SK-N-SH (cell line): ENCODE data around the gene IL15. TPM values are rescaled to one million over a fixed set of nuclear protein-coding genes. Genes with fewer than 3 reads are reported as not detected.

ENCODE experiments used
- CTCF ChIA-PET: fragments of 300-600, 350-600 bp; formaldehyde crosslinking; extraction: SDS; loops from one replicate; lab custom pipeline; 2021; lab: Yijun Ruan, JAX
- POLR2A ChIA-PET: fragments of 350-600 bp; sonication (Branson Sonifier 250); formaldehyde crosslinking; extraction: SDS; loops from one replicate; lab custom pipeline; 2020; ENCODE audit warnings: antibody characterized with exemption, inconsistent platforms; lab: Yijun Ruan, JAX
- DNase-seq: peaks from one replicate; pipeline ENCODE4 v3.0.0; 2012
- H2AFZ ChIP-seq: fragments of 200-600 bp; sonication (generic); 2 replicates; pipeline ENCODE4 v1.8.1; 2016; ENCODE audit warnings: antibody characterized with exemption, mild to moderate bottlenecking, low read depth
- H3F3A ChIP-seq: fragments of 200-600 bp; sonication (generic); replicated peaks from 2 replicates; pipeline ENCODE3; 2016; ENCODE audit warnings: antibody characterized with exemption, mild to moderate bottlenecking; ENCODE audit not compliant: insufficient read depth
- H3K27ac ChIP-seq, 2 experiments: fragments of 200-500 bp in 1 of 2; fragments of 200-600 bp in 1 of 2; sonication (Bioruptor generic) in 1 of 2; sonication (generic), shearing (Covaris generic) in 1 of 2; 2 replicates each; pipeline versions ENCODE4 v1.5.1 to v1.6.1; 2014 to 2016; ENCODE audit warnings: low read depth in 2 of 2, inconsistent platforms in 1 of 2, low read length in 1 of 2, mild to moderate bottlenecking in 1 of 2, mixed read lengths in 1 of 2
- H3K27me3 ChIP-seq: fragments of 200-600 bp; sonication (generic), shearing (Covaris generic); 2 replicates; pipeline ENCODE4 v1.6.1; 2016; ENCODE audit warnings: mixed run types; ENCODE audit not compliant: insufficient read depth
- H3K36me3 ChIP-seq, 2 experiments: fragments of 200-500 bp in 1 of 2; fragments of 200-600 bp in 1 of 2; sonication (Bioruptor generic) in 1 of 2; sonication (generic) in 1 of 2; replicated peaks in 1 of 2; 2 replicates each; pipeline versions ENCODE3 to v1.5.1; 2014 to 2016; ENCODE audit warnings: low read length in 1 of 2, mild to moderate bottlenecking in 1 of 2; ENCODE audit not compliant: insufficient read depth in 2 of 2, control insufficient read depth in 1 of 2
- H3K4me1 ChIP-seq, 2 experiments: fragments of 200-500 bp in 1 of 2; fragments of 200-600 bp in 1 of 2; sonication (Bioruptor generic) in 1 of 2; sonication (generic), shearing (Covaris generic) in 1 of 2; 2 replicates each; pipeline versions ENCODE4 v1.5.1 to v1.6.1; 2014 to 2016; ENCODE audit warnings: low read depth in 1 of 2, low read length in 1 of 2, mixed run types in 1 of 2; ENCODE audit not compliant: insufficient read depth in 2 of 2, control insufficient read depth in 1 of 2
- H3K4me2 ChIP-seq: fragments of 200-600 bp; sonication (generic), shearing (Covaris generic); 2 replicates; pipeline ENCODE4 v1.6.1; 2017; ENCODE audit warnings: mixed run types
- H3K4me3 ChIP-seq, 2 experiments: fragments of 200-500 bp in 1 of 2; fragments of 200-600 bp in 1 of 2; sonication (Bioruptor generic) in 1 of 2; sonication (generic), shearing (Covaris generic) in 1 of 2; 2 replicates each; pipeline versions ENCODE4 v1.5.1 to v1.8.1; 2014 to 2016; ENCODE audit warnings: low read depth in 2 of 2, inconsistent platforms in 1 of 2, low read length in 1 of 2, mild to moderate bottlenecking in 1 of 2, mixed read lengths in 1 of 2, moderate library complexity in 1 of 2
- H3K79me2 ChIP-seq: fragments of 200-600 bp; sonication (generic); 2 replicates; pipeline ENCODE4 v1.8.1; 2017; ENCODE audit warnings: mild to moderate bottlenecking; ENCODE audit not compliant: insufficient read depth
- H3K9ac ChIP-seq: fragments of 200-600 bp; sonication (generic); 2 replicates; pipeline ENCODE4 v1.6.1; 2017; ENCODE audit warnings: mixed run types
- H3K9me2 ChIP-seq: fragments of 200-600 bp; sonication (generic); 2 replicates; pipeline ENCODE4 v1.6.1; 2017; ENCODE audit warnings: mixed run types
- H3K9me3 ChIP-seq: fragments of 200-600 bp; sonication (generic); 2 replicates; pipeline ENCODE4 v1.6.1; 2017; ENCODE audit warnings: mixed run types, mild to moderate bottlenecking, moderate library complexity
- H4K20me1 ChIP-seq: fragments of 200-600 bp; sonication (generic); 2 replicates; pipeline ENCODE4 v1.6.1; 2017; ENCODE audit warnings: mild to moderate bottlenecking, mixed run types; ENCODE audit not compliant: insufficient read depth
- ELF1 ChIP-seq: IDR thresholded peaks from 2 replicates; pipeline ENCODE4 v1.4.0; 2012
- FOSL2 ChIP-seq: IDR thresholded peaks from 2 replicates; pipeline ENCODE4 v1.4.0; 2012; ENCODE audit warnings: low read depth, mild to moderate bottlenecking, moderate library complexity, borderline replicate concordance
- NFIC ChIP-seq: IDR thresholded peaks from 2 replicates; pipeline ENCODE4 v1.4.0; 2012; ENCODE audit warnings: borderline replicate concordance
- NRF1 ChIP-seq: IDR thresholded peaks from 2 replicates; pipeline ENCODE4 v1.6.1; 2012; ENCODE audit warnings: low read depth, mild to moderate bottlenecking, low read length
- REST ChIP-seq: IDR thresholded peaks from 2 replicates; pipeline ENCODE4 v1.6.1; 2012; ENCODE audit warnings: mild to moderate bottlenecking, low read depth, low read length, moderate library complexity
- RXRA ChIP-seq: IDR thresholded peaks from 2 replicates; pipeline ENCODE4 v1.4.0; 2012; ENCODE audit warnings: low read depth, mild to moderate bottlenecking, borderline replicate concordance
- SIN3A ChIP-seq: IDR thresholded peaks from 2 replicates; pipeline ENCODE4 v1.6.1; 2012; ENCODE audit warnings: low read depth, mild to moderate bottlenecking, low read length, moderate library complexity, borderline replicate concordance
- SMC3 ChIP-seq: IDR thresholded peaks from 2 replicates; pipeline ENCODE4 v1.6.1; 2012; ENCODE audit warnings: low read depth, low read length, improper control_type of control experiment
- TAF1 ChIP-seq: IDR thresholded peaks from 2 replicates; pipeline ENCODE4 v1.6.1; 2012; ENCODE audit warnings: low read depth, mild to moderate bottlenecking, low read length, moderate library complexity, borderline replicate concordance
- TEAD4 ChIP-seq: IDR thresholded peaks from 2 replicates; pipeline ENCODE4 v1.4.0; 2012; ENCODE audit warnings: mild to moderate bottlenecking, borderline replicate concordance; ENCODE audit not compliant: insufficient read depth
- USF2 ChIP-seq: fragments of 150-350 bp; IDR thresholded peaks from 2 replicates; pipeline ENCODE4 v1.6.1; 2017; ENCODE audit warnings: antibody characterized with exemption, low read length, low read depth, borderline replicate concordance
- YY1 ChIP-seq: IDR thresholded peaks from 2 replicates; pipeline ENCODE4 v1.4.0; 2012; ENCODE audit warnings: low read depth, mild to moderate bottlenecking
- WGBS: methylation state at CpG from one replicate; pipeline ENCODE4 v1.1.6; 2017; ENCODE audit warnings: low lambda C conversion rate; 5-methylcytosine and 5-hydroxymethylcytosine counted together
- polyA plus RNA-seq, 3 experiments: library from polyadenylated mRNA; depleted of rRNA; stranded (reverse); fragments of >200 nt; gene quantifications; 2 replicates each; pipeline ENCODE4 v1.2.3, GENCODE V29; 2012
- TF ChIP-seq, protein P1 (sequence below): IDR thresholded peaks from 2 replicates; pipeline ENCODE4 v1.4.0; 2012; ENCODE audit warnings: low read depth, borderline replicate concordance
- TF ChIP-seq, protein P2 (sequence below): fragments of 150-350 bp; IDR thresholded peaks from 2 replicates; pipeline ENCODE4 v1.6.1; 2016; ENCODE audit warnings: mild to moderate bottlenecking, low read depth, low read length
- TF ChIP-seq, protein P3 (sequence below): fragments of 200-600 bp; sonication (generic); IDR thresholded peaks from 2 replicates; pipeline ENCODE4 v1.6.1; 2017; ENCODE audit warnings: antibody characterized with exemption, mild to moderate bottlenecking, moderate library complexity

Gene IL15
- polyA plus RNA-seq, 1 of the 3 experiments (the other 2 are of a cell fraction): 3.7 TPM

GRCh38 chr4:141605425-141605856 lies 30.9 kb upstream of the IL15 start:
- TF ChIP-seq, protein P1, sequence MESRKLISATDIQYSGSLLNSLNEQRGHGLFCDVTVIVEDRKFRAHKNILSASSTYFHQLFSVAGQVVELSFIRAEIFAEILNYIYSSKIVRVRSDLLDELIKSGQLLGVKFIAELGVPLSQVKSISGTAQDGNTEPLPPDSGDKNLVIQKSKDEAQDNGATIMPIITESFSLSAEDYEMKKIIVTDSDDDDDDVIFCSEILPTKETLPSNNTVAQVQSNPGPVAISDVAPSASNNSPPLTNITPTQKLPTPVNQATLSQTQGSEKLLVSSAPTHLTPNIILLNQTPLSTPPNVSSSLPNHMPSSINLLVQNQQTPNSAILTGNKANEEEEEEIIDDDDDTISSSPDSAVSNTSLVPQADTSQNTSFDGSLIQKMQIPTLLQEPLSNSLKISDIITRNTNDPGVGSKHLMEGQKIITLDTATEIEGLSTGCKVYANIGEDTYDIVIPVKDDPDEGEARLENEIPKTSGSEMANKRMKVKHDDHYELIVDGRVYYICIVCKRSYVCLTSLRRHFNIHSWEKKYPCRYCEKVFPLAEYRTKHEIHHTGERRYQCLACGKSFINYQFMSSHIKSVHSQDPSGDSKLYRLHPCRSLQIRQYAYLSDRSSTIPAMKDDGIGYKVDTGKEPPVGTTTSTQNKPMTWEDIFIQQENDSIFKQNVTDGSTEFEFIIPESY: no peak
- TF ChIP-seq RXRA (no peak), SMC3 (no peak), TEAD4 (no peak), SIN3A (no peak), TAF1 (no peak), FOSL2 (no peak)
- TF ChIP-seq, protein P2, sequence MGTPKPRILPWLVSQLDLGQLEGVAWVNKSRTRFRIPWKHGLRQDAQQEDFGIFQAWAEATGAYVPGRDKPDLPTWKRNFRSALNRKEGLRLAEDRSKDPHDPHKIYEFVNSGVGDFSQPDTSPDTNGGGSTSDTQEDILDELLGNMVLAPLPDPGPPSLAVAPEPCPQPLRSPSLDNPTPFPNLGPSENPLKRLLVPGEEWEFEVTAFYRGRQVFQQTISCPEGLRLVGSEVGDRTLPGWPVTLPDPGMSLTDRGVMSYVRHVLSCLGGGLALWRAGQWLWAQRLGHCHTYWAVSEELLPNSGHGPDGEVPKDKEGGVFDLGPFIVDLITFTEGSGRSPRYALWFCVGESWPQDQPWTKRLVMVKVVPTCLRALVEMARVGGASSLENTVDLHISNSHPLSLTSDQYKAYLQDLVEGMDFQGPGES: no peak
- Histone ChIP-seq H3K36me3 (no peaks in the 10 kb centered on the region), H4K20me1 (no peaks in the 10 kb centered on the region), H3K4me2 (no peak overlapping the region), H3K9ac (no peak overlapping the region), H2AFZ (no peak overlapping the region), H3K4me3 (no peak overlapping the region), H3K9me2 (no peaks in the 10 kb centered on the region), H3K27ac (no peak overlapping the region), H3K4me1 (no peaks in the 10 kb centered on the region), H3K9me3 (no peaks in the 10 kb centered on the region), H3K79me2 (no peaks in the 10 kb centered on the region), H3F3A (no peaks in the 10 kb centered on the region), H3K27me3 (no peaks in the 10 kb centered on the region)
- WGBS: 83% methylated on average over 5 of the region's 18 CpGs
- ChIA-PET POLR2A (no interaction called here), CTCF (no interaction called here)
- DNase-seq: no peak

GRCh38 chr4:141609243-141609642 lies 27.1 kb upstream of the IL15 start:
- Histone ChIP-seq H4K20me1 (no peaks in the 10 kb centered on the region), H3K36me3 (no peaks in the 10 kb centered on the region), H3K4me3 (no peak overlapping the region), H3K4me1 (no peaks in the 10 kb centered on the region), H3K9me2 (no peaks in the 10 kb centered on the region), H3K27me3 (no peaks in the 10 kb centered on the region), H3F3A (no peaks in the 10 kb centered on the region), H3K79me2 (no peaks in the 10 kb centered on the region), H2AFZ (no peak overlapping the region), H3K27ac (no peak overlapping the region)
- 69% methylated on average over 4 of the region's 4 CpGs for WGBS
- ChIA-PET CTCF (no interaction called here), POLR2A (no interaction called here)
- TF ChIP-seq NFIC: no peak
- no peak for TF ChIP-seq REST
- no peak for TF ChIP-seq NRF1
- TF ChIP-seq RXRA: no peak
- TF ChIP-seq ELF1: no peak
- TF ChIP-seq, protein P3, sequence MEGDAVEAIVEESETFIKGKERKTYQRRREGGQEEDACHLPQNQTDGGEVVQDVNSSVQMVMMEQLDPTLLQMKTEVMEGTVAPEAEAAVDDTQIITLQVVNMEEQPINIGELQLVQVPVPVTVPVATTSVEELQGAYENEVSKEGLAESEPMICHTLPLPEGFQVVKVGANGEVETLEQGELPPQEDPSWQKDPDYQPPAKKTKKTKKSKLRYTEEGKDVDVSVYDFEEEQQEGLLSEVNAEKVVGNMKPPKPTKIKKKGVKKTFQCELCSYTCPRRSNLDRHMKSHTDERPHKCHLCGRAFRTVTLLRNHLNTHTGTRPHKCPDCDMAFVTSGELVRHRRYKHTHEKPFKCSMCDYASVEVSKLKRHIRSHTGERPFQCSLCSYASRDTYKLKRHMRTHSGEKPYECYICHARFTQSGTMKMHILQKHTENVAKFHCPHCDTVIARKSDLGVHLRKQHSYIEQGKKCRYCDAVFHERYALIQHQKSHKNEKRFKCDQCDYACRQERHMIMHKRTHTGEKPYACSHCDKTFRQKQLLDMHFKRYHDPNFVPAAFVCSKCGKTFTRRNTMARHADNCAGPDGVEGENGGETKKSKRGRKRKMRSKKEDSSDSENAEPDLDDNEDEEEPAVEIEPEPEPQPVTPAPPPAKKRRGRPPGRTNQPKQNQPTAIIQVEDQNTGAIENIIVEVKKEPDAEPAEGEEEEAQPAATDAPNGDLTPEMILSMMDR: no peak
- no peak for TF ChIP-seq USF2
- no peak for TF ChIP-seq YY1
- TF ChIP-seq, all 33 proteins: peak for 0
- Histone ChIP-seq H3K9ac (no peak overlapping the region), H3K9me3 (no peaks in the 10 kb centered on the region), H3K4me2 (no peak overlapping the region)
- no peak for DNase-seq
